Heart left ventricle (tissue), 13 donors: Measurements from ENCODE around the gene RCL1.

Experiments used
- POLR2A ChIP-seq, 2 donors: fragments of 450-650 bp; IDR thresholded peaks; one replicate each; pipeline ENCODE4 v1.6.1; 2017; ENCODE audit warnings: antibody characterized with exemption in 2 of 2, mild to moderate bottlenecking in 2 of 2, moderate library complexity in 2 of 2
- TF ChIP-seq, protein P1 (sequence below), 12 donors: fragments of 200-600 bp; sonication (generic) in 4 of 12; IDR thresholded peaks; one replicate each; pipeline versions ENCODE4 v1.5.0 to v1.8.0; 2018 to 2022; ENCODE audit warnings: antibody characterized with exemption in 12 of 12, mild to moderate bottlenecking in 5 of 12
- donor health status: ischemic (EF 13 %, LVEDD 7.1; RV severe dilation, severe dysfunction).
- donor health status: DM: no; HTN: yes; CAD: no.
- donor health status: DM: no; HTN: no; CAD: no.
- donor health status: ischemic (EF 25% LVEDD 6.9; RV normal size, moderate dysfunction).
- donor health status: ischemic (EF 25% LVEDD 5.7; RV mildly dilated, moderate dysfunction).
- donor health status: ischemic (EF 35%, LVEDD 5.7; RV mildly dilated, moderate dysfunction).
- donor health status: nonischemic (EF 11% LVEDD 7.7; RV severe dilation, severe dysfunction).
- donor health status: DM: yes; HTN: yes; CAD: no.
- donor health status: PGD.
- donor health status: ischemic (EF 29% LVEDD 5.4; RV normal size, mild dysfunction).
- donor health status: nonischemic (EF 23%, LVEDD 6.1; RV moderate dilation, normal function).

DNA sequence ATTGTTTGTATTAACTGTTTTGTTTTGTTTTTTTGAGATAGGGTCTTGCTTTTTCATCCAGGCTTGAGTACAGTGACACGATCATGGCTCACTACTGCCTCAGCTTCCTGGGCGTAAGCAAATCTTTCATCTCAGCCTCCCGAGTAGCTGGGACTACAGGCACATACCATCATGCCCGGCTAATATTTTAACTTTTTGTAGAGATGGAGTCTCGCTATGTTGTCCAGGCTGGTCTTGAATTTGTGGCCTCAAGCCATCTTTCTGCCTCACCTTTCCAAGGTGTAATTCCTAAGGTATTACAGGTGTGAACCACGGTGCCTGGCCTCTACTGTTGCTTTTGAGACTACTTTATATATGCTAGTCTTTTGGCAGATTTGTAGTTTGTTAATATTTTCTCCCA is 8.4 kb downstream of the RCL1 start:
- TF ChIP-seq, protein P1, sequence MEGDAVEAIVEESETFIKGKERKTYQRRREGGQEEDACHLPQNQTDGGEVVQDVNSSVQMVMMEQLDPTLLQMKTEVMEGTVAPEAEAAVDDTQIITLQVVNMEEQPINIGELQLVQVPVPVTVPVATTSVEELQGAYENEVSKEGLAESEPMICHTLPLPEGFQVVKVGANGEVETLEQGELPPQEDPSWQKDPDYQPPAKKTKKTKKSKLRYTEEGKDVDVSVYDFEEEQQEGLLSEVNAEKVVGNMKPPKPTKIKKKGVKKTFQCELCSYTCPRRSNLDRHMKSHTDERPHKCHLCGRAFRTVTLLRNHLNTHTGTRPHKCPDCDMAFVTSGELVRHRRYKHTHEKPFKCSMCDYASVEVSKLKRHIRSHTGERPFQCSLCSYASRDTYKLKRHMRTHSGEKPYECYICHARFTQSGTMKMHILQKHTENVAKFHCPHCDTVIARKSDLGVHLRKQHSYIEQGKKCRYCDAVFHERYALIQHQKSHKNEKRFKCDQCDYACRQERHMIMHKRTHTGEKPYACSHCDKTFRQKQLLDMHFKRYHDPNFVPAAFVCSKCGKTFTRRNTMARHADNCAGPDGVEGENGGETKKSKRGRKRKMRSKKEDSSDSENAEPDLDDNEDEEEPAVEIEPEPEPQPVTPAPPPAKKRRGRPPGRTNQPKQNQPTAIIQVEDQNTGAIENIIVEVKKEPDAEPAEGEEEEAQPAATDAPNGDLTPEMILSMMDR (IDR thresholded peaks at IDR 0.05) = no peak
- no peak for TF ChIP-seq POLR2A (IDR thresholded peaks at IDR 0.05)
